Measurements from ENCODE around the gene ARMH3.
A peak's percentile ranks its signal among the peaks of the same experiment; 100 is the strongest.

The ARMH3 gene

DNA sequence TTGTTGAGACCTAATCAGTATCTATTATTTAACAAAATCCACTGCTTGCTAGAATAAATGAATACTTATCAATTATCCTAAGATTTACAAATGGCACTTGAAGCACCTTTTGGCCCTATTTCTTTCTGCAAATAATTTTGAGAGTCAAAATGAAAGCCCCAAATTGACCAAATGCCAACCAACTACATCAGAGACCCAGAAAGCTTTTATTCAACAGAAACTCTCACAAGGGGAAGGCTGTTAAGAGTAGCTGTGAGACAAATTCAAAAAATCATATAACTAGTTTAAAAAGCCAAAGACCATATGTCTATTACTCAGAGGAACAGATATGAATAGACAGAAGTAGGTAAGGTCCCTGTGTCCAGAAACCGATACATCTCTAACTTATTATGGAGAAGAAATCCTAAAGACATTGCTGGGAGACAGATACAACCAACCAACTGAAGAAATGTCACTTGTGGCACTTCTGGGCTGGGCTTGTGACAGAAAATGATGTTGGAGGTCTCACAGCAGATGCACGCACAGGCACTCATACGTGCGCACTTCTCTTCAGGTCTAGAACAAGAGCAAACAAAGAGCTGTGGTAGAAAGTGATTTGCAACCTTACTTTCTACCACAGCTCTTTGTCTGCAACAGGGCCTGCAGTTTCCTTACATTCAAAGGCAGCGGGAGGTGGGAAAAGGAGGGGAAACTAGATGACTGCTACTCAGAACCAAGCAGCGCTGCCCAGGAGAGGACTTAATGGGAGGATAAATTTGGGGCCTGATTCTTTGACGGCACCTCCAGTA lies 153.7 kb downstream of the ARMH3 start:
- Histone ChIP-seq H3K36me3 (ENCODE audit: insufficient read depth, low read depth, low read length) (no peaks in the 10 kb centered on the region), H3K4me3 (ENCODE audit: low read length) (peak overlapping the region; percentile 18; the same call in 1 of the 2 replicates), H3K9me3 (ENCODE audit: insufficient read depth, low read depth, low read length) (no peaks in the 10 kb centered on the region), H3K9ac (ENCODE audit: low read depth, low read length) (peak overlapping the region; percentile 27; the same call in 1 of the 2 replicates), H3K4me1 (ENCODE audit: insufficient read depth, low read length) (peaks cover 33% of the 10 kb centered on the region; the same call in 1 of the 2 replicates), H3K27me3 (ENCODE audit: insufficient read depth, low read length) (no peaks in the 10 kb centered on the region), H3K27ac (ENCODE audit: low read length) (no peak overlapping the region)

DNA sequence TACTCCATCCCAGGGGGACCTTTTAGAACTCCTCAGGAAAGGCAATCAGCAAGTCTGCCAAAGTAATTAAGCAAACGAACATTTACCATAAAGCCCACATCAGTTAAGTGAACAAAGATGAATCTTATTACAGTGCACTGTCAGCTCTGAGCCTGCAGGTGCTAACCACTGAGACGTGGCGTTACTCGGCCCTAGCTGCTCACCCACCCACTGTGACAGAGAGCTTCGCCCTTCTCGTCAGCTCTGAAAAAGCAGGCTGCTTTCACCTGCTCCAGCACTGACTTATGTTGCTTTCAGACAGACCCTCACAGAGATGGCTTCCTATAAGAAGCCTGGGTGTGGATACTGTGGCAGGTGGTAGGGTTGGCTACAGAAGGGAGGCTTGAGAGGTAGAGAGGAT lies 154.6 kb downstream of the ARMH3 start:
- H3K9ac ChIP-seq (ENCODE audit: low read depth, low read length) = no peak overlapping the region
- no peak overlapping the region for H3K4me3 ChIP-seq (ENCODE audit: low read length)
- peaks cover 33% of the 10 kb centered on the region; the same call in 1 of the 2 replicates for H3K4me1 ChIP-seq (ENCODE audit: insufficient read depth, low read length)
- H3K9me3 ChIP-seq (ENCODE audit: insufficient read depth, low read depth, low read length) = no peaks in the 10 kb centered on the region
- H3K27me3 ChIP-seq (ENCODE audit: insufficient read depth, low read length) = no peaks in the 10 kb centered on the region
- no peak overlapping the region for H3K27ac ChIP-seq (ENCODE audit: low read length)
- H3K36me3 ChIP-seq (ENCODE audit: insufficient read depth, low read depth, low read length) = no peaks in the 10 kb centered on the region

DNA sequence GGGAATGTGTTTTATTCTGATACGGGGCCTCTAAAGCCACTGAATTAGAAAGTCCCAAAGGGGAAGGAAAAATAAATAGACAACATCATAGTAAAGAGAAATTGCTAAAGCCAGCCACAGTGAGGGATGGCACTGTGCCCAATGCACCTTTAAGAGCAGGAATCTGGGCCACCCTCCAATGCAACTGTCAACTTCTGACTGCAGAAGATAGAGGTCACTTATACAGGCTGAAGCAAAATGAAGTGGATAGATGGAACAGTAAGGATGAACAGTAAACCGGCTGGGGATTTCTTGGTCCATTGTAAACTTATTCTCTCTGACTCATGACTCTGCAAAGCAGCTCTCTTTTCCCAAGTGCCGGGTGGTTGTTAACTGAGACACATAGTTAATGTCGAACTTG lies 158.3 kb downstream of the ARMH3 start:
- Histone ChIP-seq H3K4me3 (ENCODE audit: low read length) (no peak overlapping the region), H3K27ac (ENCODE audit: low read length) (no peak overlapping the region), H3K36me3 (ENCODE audit: insufficient read depth, low read depth, low read length) (no peaks in the 10 kb centered on the region), H3K27me3 (ENCODE audit: insufficient read depth, low read length) (no peaks in the 10 kb centered on the region), H3K9me3 (ENCODE audit: insufficient read depth, low read depth, low read length) (no peaks in the 10 kb centered on the region), H3K9ac (ENCODE audit: low read depth, low read length) (no peak overlapping the region), H3K4me1 (ENCODE audit: insufficient read depth, low read length) (peaks cover 15% of the 10 kb centered on the region; the same call in 1 of the 2 replicates)

DNA sequence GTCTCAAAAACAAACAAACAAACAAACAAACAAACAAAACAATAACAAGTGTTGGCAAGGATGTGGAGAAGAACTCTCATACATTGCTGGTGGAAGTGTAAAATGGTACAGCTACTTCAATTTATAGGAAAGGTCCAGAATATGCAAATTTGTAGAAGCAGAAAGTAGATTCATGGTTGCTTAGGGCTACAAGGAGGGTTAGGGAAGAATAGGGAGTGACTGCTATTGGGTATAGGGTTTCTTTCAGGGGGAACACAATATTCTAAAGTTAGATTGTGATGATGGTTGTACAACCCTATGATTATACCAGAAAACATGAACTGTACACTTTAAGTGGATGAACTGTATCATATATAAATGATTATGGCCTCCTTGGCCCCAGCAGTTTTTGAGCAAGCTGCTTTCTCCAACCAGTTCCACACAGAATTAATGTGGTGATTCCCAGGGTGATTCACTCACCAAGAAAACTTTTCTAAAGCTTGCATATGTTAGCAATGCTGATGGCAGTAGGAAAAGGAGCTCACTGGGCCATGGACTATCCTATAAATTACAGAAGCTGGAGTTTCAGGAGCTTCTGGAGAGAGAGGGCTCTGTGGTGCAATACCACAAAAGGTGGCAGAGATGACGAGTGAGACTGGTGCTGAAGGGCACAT lies 159.6 kb downstream of the ARMH3 start:
- Histone ChIP-seq H3K9ac (ENCODE audit: low read depth, low read length) (no peak overlapping the region), H3K27ac (ENCODE audit: low read length) (no peak overlapping the region), H3K27me3 (ENCODE audit: insufficient read depth, low read length) (no peaks in the 10 kb centered on the region), H3K4me3 (ENCODE audit: low read length) (no peak overlapping the region), H3K9me3 (ENCODE audit: insufficient read depth, low read depth, low read length) (no peaks in the 10 kb centered on the region), H3K4me1 (ENCODE audit: insufficient read depth, low read length) (peaks cover 4% of the 10 kb centered on the region; the same call in 1 of the 2 replicates), H3K36me3 (ENCODE audit: insufficient read depth, low read depth, low read length) (no peaks in the 10 kb centered on the region)

DNA sequence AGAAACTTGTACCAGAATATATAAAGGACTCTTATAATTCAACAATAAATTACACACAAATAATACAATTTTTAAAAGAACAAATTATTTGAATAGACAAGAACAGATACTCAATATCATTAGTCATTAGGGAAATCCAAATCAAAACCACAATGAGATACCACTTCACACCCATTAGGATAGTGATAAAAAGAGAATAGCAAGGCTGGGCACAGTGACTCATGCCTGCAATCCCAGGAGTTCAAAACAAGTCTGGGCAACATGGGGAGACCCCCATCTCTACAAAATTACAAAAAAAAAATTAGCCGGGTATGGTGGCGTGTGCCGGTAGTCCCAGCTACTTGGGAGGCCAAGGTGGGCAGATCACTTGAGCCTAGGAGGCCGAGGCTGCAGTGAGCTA lies 160.2 kb downstream of the ARMH3 start:
- Histone ChIP-seq H3K36me3 (ENCODE audit: insufficient read depth, low read depth, low read length) (no peaks in the 10 kb centered on the region), H3K9me3 (ENCODE audit: insufficient read depth, low read depth, low read length) (no peaks in the 10 kb centered on the region), H3K4me1 (ENCODE audit: insufficient read depth, low read length) (no peaks in the 10 kb centered on the region), H3K4me3 (ENCODE audit: low read length) (no peak overlapping the region), H3K27me3 (ENCODE audit: insufficient read depth, low read length) (no peaks in the 10 kb centered on the region), H3K9ac (ENCODE audit: low read depth, low read length) (no peak overlapping the region), H3K27ac (ENCODE audit: low read length) (no peak overlapping the region)

DNA sequence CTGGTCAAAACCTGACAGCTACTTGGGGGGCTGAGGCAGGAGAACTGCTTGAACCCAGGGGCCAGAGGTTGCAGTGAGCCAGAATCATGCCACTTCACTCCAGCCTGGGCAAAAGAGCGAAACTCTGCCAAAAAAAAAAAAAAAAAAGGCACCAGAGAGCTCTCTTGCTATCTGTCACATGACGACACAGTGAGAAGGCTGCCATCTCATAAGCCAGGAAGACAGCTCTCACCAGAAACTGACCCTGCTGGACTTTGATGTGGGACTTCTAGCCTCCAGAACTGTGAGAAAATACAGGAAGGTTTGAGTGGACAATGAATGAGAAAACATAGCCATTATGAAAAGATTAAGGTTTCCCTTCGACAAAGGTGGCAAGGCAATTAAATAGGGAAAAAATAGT lies 161.2 kb downstream of the ARMH3 start:
- H3K4me1 ChIP-seq (ENCODE audit: insufficient read depth, low read length) = no peaks in the 10 kb centered on the region
- no peak overlapping the region for H3K27ac ChIP-seq (ENCODE audit: low read length)
- no peaks in the 10 kb centered on the region for H3K27me3 ChIP-seq (ENCODE audit: insufficient read depth, low read length)
- no peak overlapping the region for H3K4me3 ChIP-seq (ENCODE audit: low read length)
- H3K9me3 ChIP-seq (ENCODE audit: insufficient read depth, low read depth, low read length) = no peaks in the 10 kb centered on the region
- H3K36me3 ChIP-seq (ENCODE audit: insufficient read depth, low read depth, low read length) = no peaks in the 10 kb centered on the region
- H3K9ac ChIP-seq (ENCODE audit: low read depth, low read length) = no peak overlapping the region

DNA sequence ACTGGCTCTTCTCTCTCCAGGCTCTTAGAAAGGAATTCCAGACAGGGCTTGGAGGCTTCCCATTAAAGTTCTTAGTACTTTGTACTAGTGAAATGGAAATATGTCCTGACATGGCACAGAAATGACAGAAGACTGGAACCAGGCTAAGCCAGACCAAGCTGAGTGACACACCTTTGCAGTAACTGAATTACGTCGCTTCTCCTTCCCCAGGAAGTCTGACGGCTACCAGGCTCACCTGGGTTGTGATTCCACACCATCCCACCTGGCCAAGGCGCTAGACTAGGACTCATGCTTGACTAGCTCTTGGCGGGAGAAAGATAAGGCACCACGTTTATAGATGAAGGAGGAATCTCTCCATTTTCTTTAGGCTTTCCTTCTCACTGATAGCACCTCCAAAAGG lies 161.7 kb downstream of the ARMH3 start:
- Histone ChIP-seq H3K9me3 (ENCODE audit: insufficient read depth, low read depth, low read length) (no peaks in the 10 kb centered on the region), H3K4me3 (ENCODE audit: low read length) (no peak overlapping the region), H3K36me3 (ENCODE audit: insufficient read depth, low read depth, low read length) (no peaks in the 10 kb centered on the region), H3K4me1 (ENCODE audit: insufficient read depth, low read length) (no peaks in the 10 kb centered on the region), H3K9ac (ENCODE audit: low read depth, low read length) (no peak overlapping the region), H3K27ac (ENCODE audit: low read length) (no peak overlapping the region), H3K27me3 (ENCODE audit: insufficient read depth, low read length) (no peaks in the 10 kb centered on the region)

DNA sequence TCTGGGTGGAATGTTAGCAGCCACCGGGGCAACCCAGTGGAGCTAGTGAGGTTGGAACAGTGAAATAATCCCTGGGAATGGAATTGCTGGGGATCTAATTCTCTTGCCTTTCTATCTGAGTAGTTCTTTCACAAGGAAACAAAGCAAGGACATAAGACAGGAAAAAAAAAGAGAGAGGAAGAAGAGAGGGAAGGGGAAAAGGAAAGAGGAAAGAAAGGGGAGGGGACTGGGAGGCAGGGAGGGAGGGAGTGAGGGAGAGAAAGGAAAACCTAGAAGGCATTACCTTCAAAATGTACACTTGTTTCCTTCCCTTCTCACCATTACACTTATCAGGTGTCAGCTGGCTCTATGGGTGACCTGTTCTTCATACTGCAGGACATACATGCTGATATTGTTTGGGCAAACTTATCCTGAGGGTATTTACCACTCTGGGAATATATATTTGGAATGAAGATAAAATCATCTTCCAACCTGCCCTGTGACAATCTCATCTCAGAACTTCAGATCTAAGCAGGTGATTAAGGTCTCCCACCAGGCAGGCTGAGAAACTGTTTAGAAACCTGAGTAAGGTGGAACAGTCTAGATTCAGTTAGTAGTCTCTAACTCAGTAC lies 162.4 kb downstream of the ARMH3 start:
- Histone ChIP-seq H3K9ac (ENCODE audit: low read depth, low read length) (no peak overlapping the region), H3K9me3 (ENCODE audit: insufficient read depth, low read depth, low read length) (no peaks in the 10 kb centered on the region), H3K27me3 (ENCODE audit: insufficient read depth, low read length) (no peaks in the 10 kb centered on the region), H3K27ac (ENCODE audit: low read length) (no peak overlapping the region), H3K36me3 (ENCODE audit: insufficient read depth, low read depth, low read length) (no peaks in the 10 kb centered on the region), H3K4me3 (ENCODE audit: low read length) (no peak overlapping the region), H3K4me1 (ENCODE audit: insufficient read depth, low read length) (no peaks in the 10 kb centered on the region)

DNA sequence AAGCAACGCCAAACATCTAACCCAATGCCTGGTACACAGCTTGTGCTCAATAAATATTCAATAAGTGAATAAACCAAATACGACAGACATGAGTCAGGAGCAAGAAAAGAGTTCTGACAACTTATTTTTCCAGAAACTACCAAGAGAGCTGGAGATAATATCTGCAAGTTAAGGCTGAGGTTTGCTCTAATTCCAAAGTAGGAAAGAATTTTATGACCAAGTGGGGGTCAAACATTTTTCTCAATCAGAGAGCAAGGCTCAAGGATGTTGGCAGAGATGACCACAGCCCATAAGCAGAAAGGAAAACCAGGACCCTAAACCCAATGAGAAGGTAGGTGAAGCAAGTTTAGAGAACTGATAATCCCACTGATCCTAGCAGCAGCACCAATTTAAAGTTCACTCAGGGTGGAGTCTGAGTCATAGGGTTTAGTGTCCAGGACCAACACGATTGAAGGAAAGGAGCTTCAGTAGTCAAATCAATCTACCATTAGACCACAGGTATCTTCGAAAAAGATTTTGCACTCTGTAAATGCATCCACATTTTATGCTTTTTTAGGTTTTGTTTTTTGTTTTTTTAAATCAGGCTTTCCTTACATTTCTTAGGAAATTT lies 163.1 kb downstream of the ARMH3 start:
- H3K27me3 ChIP-seq (ENCODE audit: insufficient read depth, low read length) = no peaks in the 10 kb centered on the region
- H3K36me3 ChIP-seq (ENCODE audit: insufficient read depth, low read depth, low read length) = no peaks in the 10 kb centered on the region
- H3K9me3 ChIP-seq (ENCODE audit: insufficient read depth, low read depth, low read length) = no peaks in the 10 kb centered on the region
- H3K4me3 ChIP-seq (ENCODE audit: low read length) = no peak overlapping the region
- no peak overlapping the region for H3K27ac ChIP-seq (ENCODE audit: low read length)
- H3K4me1 ChIP-seq (ENCODE audit: insufficient read depth, low read length) = no peaks in the 10 kb centered on the region
- H3K9ac ChIP-seq (ENCODE audit: low read depth, low read length) = no peak overlapping the region

DNA sequence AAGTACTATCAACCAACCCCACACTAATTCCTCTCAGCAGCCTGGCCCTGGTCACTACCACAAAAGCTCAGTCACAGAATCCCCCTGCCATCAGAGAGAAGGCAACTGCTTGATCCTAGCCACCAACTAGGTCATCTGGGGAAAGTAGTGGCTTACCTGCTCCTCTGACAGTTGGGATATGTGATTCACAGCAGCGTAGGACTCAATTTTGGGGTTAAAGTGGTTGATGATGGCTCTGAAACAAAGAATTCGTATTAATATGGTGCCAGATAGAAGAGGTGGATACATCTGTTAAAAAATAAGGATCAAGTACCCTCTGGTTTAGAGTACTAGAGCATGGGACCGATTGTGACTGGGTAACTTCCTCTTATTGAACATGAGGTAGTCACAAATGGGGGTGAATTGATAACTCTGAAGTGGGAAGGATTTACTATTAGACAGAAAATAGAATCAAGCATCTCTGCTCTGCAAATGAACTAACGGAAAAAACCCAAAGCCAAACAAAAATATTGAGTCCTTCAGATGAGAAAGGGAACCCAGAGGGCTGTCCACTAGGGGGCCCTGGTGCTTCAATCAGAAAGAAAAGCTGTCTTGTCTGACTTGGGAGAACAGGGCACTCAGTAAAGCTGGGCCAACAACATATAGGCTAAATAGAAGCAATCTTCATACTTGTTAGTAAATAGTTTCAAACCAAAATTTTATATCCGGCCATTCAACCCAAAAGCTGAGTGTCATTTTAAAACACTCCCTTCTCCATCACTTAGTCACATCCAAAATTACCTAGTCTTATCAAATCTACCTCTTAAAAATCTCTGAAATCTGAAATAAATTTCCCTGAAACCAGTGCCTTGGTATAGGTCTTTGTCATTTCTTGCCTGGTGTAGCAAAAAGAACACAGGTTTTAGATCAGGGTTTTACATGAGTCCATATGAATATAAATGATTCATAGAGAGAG lies 166.4 kb downstream of the ARMH3 start:
- no peaks in the 10 kb centered on the region for H3K4me1 ChIP-seq (ENCODE audit: insufficient read depth, low read length)
- no peaks in the 10 kb centered on the region for H3K36me3 ChIP-seq (ENCODE audit: insufficient read depth, low read depth, low read length)
- H3K27ac ChIP-seq (ENCODE audit: low read length) = no peak overlapping the region
- no peak overlapping the region for H3K4me3 ChIP-seq (ENCODE audit: low read length)
- no peaks in the 10 kb centered on the region for H3K9me3 ChIP-seq (ENCODE audit: insufficient read depth, low read depth, low read length)
- H3K27me3 ChIP-seq (ENCODE audit: insufficient read depth, low read length) = no peaks in the 10 kb centered on the region
- H3K9ac ChIP-seq (ENCODE audit: low read depth, low read length) = no peak overlapping the region

Measured in iPS-20b (cell line).